ENCODE data around the gene LRGUK. TPM values are rescaled to one million over a fixed set of nuclear protein-coding genes. Genes with fewer than 3 reads are reported as not detected.

The LRGUK gene
- total and polyA plus RNA-seq, 2 donors (not counting 3 experiments of a cell fraction or from before 2014, with no cell fraction given) = 0.10 to 0.11 TPM

GRCh38 chr7:134179036-134180011 lies 52.2 kb downstream of the LRGUK start:
- DNase-seq (ENCODE audit: low read depth, low spot score) (no peak), FAIRE-seq (no peak)
- POLR2A ChIA-PET = no interaction called here
- no peaks in the 10 kb centered on the region for H3K36me3 ChIP-seq (ENCODE audit: control insufficient read depth in 2 of 2, extremely low read depth in 1 of 2, insufficient read depth in 2 of 2, low read length in 2 of 2)
- no peak overlapping the region for H2AFZ ChIP-seq (ENCODE audit: low read depth, low read length)
- no peak overlapping the region for H3K4me2 ChIP-seq (ENCODE audit: insufficient read depth, low read length)
- no peak overlapping the region for H3K9ac ChIP-seq (replicated peaks; ENCODE audit: extremely low read depth, insufficient read depth, low read length)
- TF ChIP-seq FOS (IDR thresholded peaks at IDR 0.05; ENCODE audit: borderline replicate concordance, insufficient read depth, low read length) (no peak), EZH2 (IDR thresholded peaks at IDR 0.05; ENCODE audit: borderline replicate concordance, low read depth, low read length, severe bottlenecking) (no peak), MYC (IDR thresholded peaks at IDR 0.05; ENCODE audit: low read depth, low read length) (no peak), GATA2 (IDR thresholded peaks at IDR 0.05; ENCODE audit: insufficient read depth, insufficient read length, low read depth, low read length) (no peak), POLR2AphosphoS5 (IDR thresholded peaks at IDR 0.05; ENCODE audit: insufficient read depth, low read depth, low read length) (no peak), JUN (IDR thresholded peaks at IDR 0.05; ENCODE audit: borderline replicate concordance, insufficient read depth, insufficient read length, low read depth) (no peak), POLR2A (IDR thresholded peaks at IDR 0.05; ENCODE audit: low read depth, low read length) (no peak)
- TF ChIP-seq, protein P1, sequence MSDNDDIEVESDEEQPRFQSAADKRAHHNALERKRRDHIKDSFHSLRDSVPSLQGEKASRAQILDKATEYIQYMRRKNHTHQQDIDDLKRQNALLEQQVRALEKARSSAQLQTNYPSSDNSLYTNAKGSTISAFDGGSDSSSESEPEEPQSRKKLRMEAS (IDR thresholded peaks at IDR 0.05; ENCODE audit: insufficient read depth, insufficient read length) = no peak
- TF ChIP-seq, protein P2, sequence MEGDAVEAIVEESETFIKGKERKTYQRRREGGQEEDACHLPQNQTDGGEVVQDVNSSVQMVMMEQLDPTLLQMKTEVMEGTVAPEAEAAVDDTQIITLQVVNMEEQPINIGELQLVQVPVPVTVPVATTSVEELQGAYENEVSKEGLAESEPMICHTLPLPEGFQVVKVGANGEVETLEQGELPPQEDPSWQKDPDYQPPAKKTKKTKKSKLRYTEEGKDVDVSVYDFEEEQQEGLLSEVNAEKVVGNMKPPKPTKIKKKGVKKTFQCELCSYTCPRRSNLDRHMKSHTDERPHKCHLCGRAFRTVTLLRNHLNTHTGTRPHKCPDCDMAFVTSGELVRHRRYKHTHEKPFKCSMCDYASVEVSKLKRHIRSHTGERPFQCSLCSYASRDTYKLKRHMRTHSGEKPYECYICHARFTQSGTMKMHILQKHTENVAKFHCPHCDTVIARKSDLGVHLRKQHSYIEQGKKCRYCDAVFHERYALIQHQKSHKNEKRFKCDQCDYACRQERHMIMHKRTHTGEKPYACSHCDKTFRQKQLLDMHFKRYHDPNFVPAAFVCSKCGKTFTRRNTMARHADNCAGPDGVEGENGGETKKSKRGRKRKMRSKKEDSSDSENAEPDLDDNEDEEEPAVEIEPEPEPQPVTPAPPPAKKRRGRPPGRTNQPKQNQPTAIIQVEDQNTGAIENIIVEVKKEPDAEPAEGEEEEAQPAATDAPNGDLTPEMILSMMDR (IDR thresholded peaks at IDR 0.05; ENCODE audit: extremely low read depth in 1 of 2, insufficient read depth in 1 of 2, low read depth in 1 of 2, low read length in 2 of 2) = no peak
- H3K4me3 ChIP-seq (replicated peaks in 1 of 3; ENCODE audit: insufficient read depth in 1 of 3, low read depth in 1 of 3, low read length in 3 of 3) = no peak overlapping the region
- dilution Hi-C loops (cut with MboI; ENCODE audit: extremely low pct_ligation_motif_present, low sequenced_read_pairs) (no loop called here), intact Hi-C loops (cut with micrococcal nuclease) (no loop called here)
- peaks cover 10% of the 10 kb centered on the region for H3K4me1 ChIP-seq (ENCODE audit: control insufficient read depth, extremely low read depth, insufficient read depth, low read length)
- H3K9me3 ChIP-seq (replicated peaks; ENCODE audit: control insufficient read depth, insufficient read depth, low read length) = no peaks in the 10 kb centered on the region
- H3K27ac ChIP-seq (ENCODE audit: insufficient read depth, low read depth, low read length) = no peak overlapping the region
- no peaks in the 10 kb centered on the region for H3K79me2 ChIP-seq (ENCODE audit: control insufficient read depth, insufficient read depth, low read length)
- CTCF ChIA-PET = interaction anchor here (1.2 kb wide), 2 partner anchors 38 to 144 kb away, joined by 3 read pairs; no protein-coding TSS in a partner anchor
- BruUV-seq (replicated peaks) = no TSS peak
- no peaks in the 10 kb centered on the region for H3K9me1 ChIP-seq (replicated peaks; ENCODE audit: control insufficient read depth, extremely low read depth, insufficient read depth, low read length)
- peaks cover 0 to 2% of the 10 kb centered on the region in 2 experiments for H3K27me3 ChIP-seq (ENCODE audit: control insufficient read depth in 2 of 2, insufficient read depth in 2 of 2, low read length in 2 of 2)
- H4K20me1 ChIP-seq (replicated peaks; ENCODE audit: control insufficient read depth, extremely low read depth, insufficient read depth, low read length) = no peaks in the 10 kb centered on the region
